GM18498 (cell line): ENCODE measurements around the gene WASF2.
"Not testable (repeated sequence)": the region's sequence is repeated elsewhere in the genome, so short reads cannot be mapped to it uniquely, and the experiment has no call there.

Experiments used
- ATAC-seq: cut with Tn5 transposase; IDR thresholded peaks from one replicate; pipeline ENCODE4 v1.9.1; 2021; ENCODE audit warnings: mild to moderate bottlenecking, moderate library complexity; ENCODE audit not compliant: unreplicated experiment

The WASF2 gene

GRCh38 chr1:27499142-27499541 is 9.2 kb upstream of the WASF2 start:
- no peak for ATAC-seq

GRCh38 chr1:27496604-27497155 is 6.7 kb upstream of the WASF2 start:
- no peak for ATAC-seq

GRCh38 chr1:27492796-27493195 is 2.8 kb upstream of the WASF2 start:
- no peak for ATAC-seq

- no peak for ATAC-seq
These were observed 2.1 kb upstream of the WASF2 start for GRCh38 chr1:27491748-27492700.

GRCh38 chr1:27489501-27489972 is 430 bp downstream of the WASF2 start:
- peak; percentile 31 for ATAC-seq

- ATAC-seq = no peak
These were observed 1.7 kb downstream of the WASF2 start for GRCh38 chr1:27487966-27488884.

- ATAC-seq = no peak
These were observed 4.6 kb downstream of the WASF2 start for GRCh38 chr1:27485363-27485762.

GRCh38 chr1:27483659-27484058 is 6.3 kb downstream of the WASF2 start:
- no peak for ATAC-seq

- peak; percentile 57 for ATAC-seq
These were observed 7.9 kb downstream of the WASF2 start for GRCh38 chr1:27481994-27482620.

- ATAC-seq = no peak
These were observed 11.9 kb downstream of the WASF2 start for GRCh38 chr1:27478098-27478497.

GRCh38 chr1:27476237-27476636 is 13.7 kb downstream of the WASF2 start:
- no peak for ATAC-seq

GRCh38 chr1:27475720-27476119 is 14.2 kb downstream of the WASF2 start:
- ATAC-seq = no peak

- ATAC-seq = no peak
These were observed 16.2 kb downstream of the WASF2 start for GRCh38 chr1:27473755-27474154.

- not testable (repeated sequence) for ATAC-seq
These were observed 17.9 kb downstream of the WASF2 start for GRCh38 chr1:27472098-27472497.

- ATAC-seq = no peak
These were observed 18.5 kb downstream of the WASF2 start for GRCh38 chr1:27471477-27471876.

- no peak for ATAC-seq
These were observed 20.6 kb downstream of the WASF2 start for GRCh38 chr1:27469334-27469733.

- ATAC-seq = not testable (repeated sequence)
These were observed 21.6 kb downstream of the WASF2 start for GRCh38 chr1:27468378-27468777.

GRCh38 chr1:27464926-27465647 is 24.9 kb downstream of the WASF2 start:
- no peak for ATAC-seq

- ATAC-seq = not testable (repeated sequence)
These were observed 26.1 kb downstream of the WASF2 start for GRCh38 chr1:27463916-27464315.

- not testable (repeated sequence) for ATAC-seq
These were observed 31.4 kb downstream of the WASF2 start for GRCh38 chr1:27458521-27458920.
